Measurements from ENCODE around the gene WNT7A.
A peak's percentile ranks its signal among the peaks of the same experiment; 100 is the strongest.
"Not testable (repeated sequence)": the region's sequence is repeated elsewhere in the genome, so short reads cannot be mapped to it uniquely, and the experiment has no call there.

The WNT7A gene

GRCh38 chr3:13879946-13880810, at the start of gene WNT7A:
Gene WNT7A (minus strand): TSS chr3:13880071. CDS start chr3:13879816, 255 bp downstream.
- no peak within 1 kb of the TSS for H3K27ac ChIP-seq
- TF ChIP-seq CTCF (conservative IDR thresholded peaks at IDR 0.05), result peak; percentile 94

GRCh38 chr3:13928741-13929140, 48.9 kb upstream of the WNT7A start:
- H3K27ac ChIP-seq, result not testable (repeated sequence)

GRCh38 chr3:13927295-13927694, 47.4 kb upstream of the WNT7A start:
- TF ChIP-seq CTCF (conservative IDR thresholded peaks at IDR 0.05), result peak; percentile 79
- H3K27ac ChIP-seq, result no peak overlapping the region

GRCh38 chr3:13916375-13916774, 36.5 kb upstream of the WNT7A start:
- no peak overlapping the region for H3K27ac ChIP-seq
- TF ChIP-seq CTCF (conservative IDR thresholded peaks at IDR 0.05), result no peak

GRCh38 chr3:13902648-13903238, 22.9 kb upstream of the WNT7A start:
- no peak overlapping the region for H3K27ac ChIP-seq
- no peak for TF ChIP-seq CTCF (conservative IDR thresholded peaks at IDR 0.05)

- no peak for TF ChIP-seq CTCF (conservative IDR thresholded peaks at IDR 0.05)
- H3K27ac ChIP-seq, result no peak overlapping the region
These were observed 22.2 kb upstream of the WNT7A start for GRCh38 chr3:13901935-13902584.

GRCh38 chr3:13898346-13898745, 18.5 kb upstream of the WNT7A start:
- no peak overlapping the region for H3K27ac ChIP-seq
- TF ChIP-seq CTCF (conservative IDR thresholded peaks at IDR 0.05), result no peak

Measured in VCaP (cell line).